22Rv1 (cell line): ENCODE data around the gene KDM4B.

ENCODE experiments used
- H3K27ac ChIP-seq: fragments of 450-650 bp; 2 replicates; pipeline ENCODE4 v1.5.1; 2017
- CTCF ChIP-seq: fragments of 450-650 bp; IDR thresholded peaks from 2 replicates; pipeline ENCODE4 v1.5.1; 2017; ENCODE audit warnings: mild to moderate bottlenecking
- ZFX ChIP-seq: fragments of 450-650 bp; IDR thresholded peaks from 2 replicates; pipeline ENCODE4 v1.6.1; 2017; ENCODE audit warnings: antibody characterized with exemption, borderline replicate concordance

The KDM4B gene

GRCh38 chr19:5172859-5173630, 204.1 kb downstream of the KDM4B start:
- H3K27ac ChIP-seq, result no peak overlapping the region
- no peak for TF ChIP-seq ZFX
- TF ChIP-seq CTCF, result no peak

- no peak overlapping the region for H3K27ac ChIP-seq
- TF ChIP-seq ZFX (no peak), CTCF (no peak)
Measured at GRCh38 chr19:5173993-5174392, 205.1 kb downstream of the KDM4B start.

DNA sequence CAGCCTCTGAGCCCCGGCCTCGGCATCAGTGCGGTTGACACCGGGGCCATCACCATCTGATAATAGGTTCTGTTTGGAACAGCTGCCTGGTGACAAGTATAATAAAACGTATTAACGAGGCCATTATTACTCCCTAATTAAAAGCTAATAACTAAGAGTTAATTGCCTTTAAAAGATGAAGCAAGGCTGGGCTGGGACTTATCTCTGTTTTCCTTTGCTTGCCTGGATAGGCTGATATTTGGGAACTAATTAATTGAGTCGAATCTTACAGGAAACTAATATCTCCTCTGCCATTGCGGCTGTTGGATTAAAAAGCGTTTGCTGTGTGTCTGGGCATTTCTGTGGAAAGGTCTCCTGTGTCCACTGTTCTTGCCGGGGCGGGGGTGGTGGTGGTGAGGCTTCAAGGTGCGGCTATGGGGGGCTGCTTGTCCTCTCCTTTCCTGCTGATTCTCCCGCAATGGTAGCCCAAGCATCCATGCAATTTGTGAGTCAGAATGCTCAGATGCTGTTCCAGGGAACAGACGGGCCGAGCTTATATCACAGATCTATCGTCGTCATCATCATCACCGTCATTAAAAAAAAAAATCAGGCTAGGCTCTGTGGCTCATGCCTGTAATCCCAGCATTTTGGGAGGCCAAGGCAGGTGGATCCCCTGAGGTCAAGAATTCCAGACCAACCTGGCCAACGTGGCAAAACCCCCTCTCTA, 209.0 kb downstream of the KDM4B start:
- no peak for TF ChIP-seq ZFX
- no peak for TF ChIP-seq CTCF
- H3K27ac ChIP-seq, result no peak overlapping the region

- no peak overlapping the region for H3K27ac ChIP-seq
- TF ChIP-seq CTCF (no peak), ZFX (no peak)
Measured at GRCh38 chr19:5178841-5179240, 209.9 kb downstream of the KDM4B start.

- TF ChIP-seq CTCF, result no peak
- TF ChIP-seq ZFX, result no peak
- no peak overlapping the region for H3K27ac ChIP-seq
Measured at GRCh38 chr19:5179256-5179655, 210.3 kb downstream of the KDM4B start.

DNA sequence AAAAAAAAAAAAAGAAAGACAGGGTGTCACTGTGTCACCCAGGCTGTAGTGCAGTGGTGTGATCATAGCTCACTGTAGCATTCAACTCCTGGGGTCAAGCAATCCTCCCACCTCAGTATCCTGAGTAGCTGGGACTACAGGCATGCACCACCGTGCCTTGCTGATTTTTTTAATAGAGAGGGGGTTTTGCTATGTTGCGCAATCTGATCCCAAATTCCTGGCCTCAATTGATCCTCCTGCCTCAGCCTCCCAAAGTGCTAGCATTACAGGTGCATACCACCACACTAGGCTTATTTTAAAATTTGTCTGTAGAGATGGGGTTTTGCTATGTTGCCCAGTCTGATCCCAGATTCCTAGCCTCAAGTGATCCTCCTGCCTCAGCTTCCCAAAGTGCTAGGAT, 212.4 kb downstream of the KDM4B start:
- no peak for TF ChIP-seq CTCF
- TF ChIP-seq ZFX, result no peak
- H3K27ac ChIP-seq, result no peak overlapping the region

DNA sequence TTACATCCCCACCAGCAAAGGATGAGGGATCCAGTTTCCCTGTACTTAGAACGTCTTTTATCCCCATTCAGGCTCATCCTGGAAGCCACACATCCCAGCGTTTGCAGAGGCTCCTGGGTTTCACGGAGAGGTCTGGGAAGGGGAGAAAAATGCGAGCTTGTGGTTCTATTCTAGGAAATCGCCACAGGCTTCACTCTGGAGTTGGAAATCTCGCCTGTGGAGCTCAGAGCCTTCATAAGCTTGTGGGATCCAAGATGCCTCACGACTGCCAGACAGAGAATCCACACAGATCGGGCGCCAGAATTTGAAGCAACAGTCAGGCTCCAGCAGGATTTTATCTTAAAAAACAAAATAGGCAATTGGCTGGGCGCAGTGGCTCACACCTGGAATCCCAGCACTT, 213.8 kb downstream of the KDM4B start:
- TF ChIP-seq ZFX (no peak), CTCF (no peak)
- no peak overlapping the region for H3K27ac ChIP-seq
